Measurements from ENCODE around the gene MBNL2.

- TF ChIP-seq POLR2A (IDR thresholded peaks at IDR 0.05; ENCODE audit: low read depth, low read length) (no peak), POLR2AphosphoS5 (IDR thresholded peaks at IDR 0.05; ENCODE audit: low read depth, low read length) (no peak)
Observed at GRCh38 chr13:97435323-97435722, 213.2 kb downstream of the MBNL2 start.
